CD4-positive, alpha-beta T cell treated with Interferon alpha-2 for 1 hour (primary cell): ENCODE results near the gene ADAM21.
"Not testable (repeated sequence)": the region's sequence is repeated elsewhere in the genome, so short reads cannot be mapped to it uniquely, and the experiment has no call there.

Experiments used
- DNase-seq, 2 donors: peaks; one replicate each; pipeline ENCODE4 v3.0.0-alpha.2; 2020 to 2022

Gene ADAM21

DNA sequence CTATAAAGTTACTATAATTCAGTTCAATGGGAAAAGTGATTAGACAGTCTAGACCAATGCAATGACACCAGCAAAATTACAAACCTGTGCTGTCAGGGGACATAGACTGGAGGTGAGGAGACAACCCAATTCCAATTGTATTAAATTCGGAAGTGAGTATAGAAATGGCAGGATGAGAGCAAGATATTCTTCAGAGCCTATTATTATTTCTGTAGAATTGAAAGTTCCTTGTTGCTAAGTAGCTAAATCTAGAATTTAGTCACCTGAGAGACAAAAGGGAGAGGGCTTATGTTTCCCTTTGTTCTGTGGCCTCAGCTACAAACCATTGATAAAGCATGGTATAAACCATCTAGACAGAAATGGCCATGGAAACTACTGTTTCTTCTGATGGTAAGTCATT, at the start of gene ADAM21:
Gene ADAM21, plus strand, starts transcription at position 301 of the 400 bp plus-strand sequence. CDS start 5,326 bp downstream, outside the sequence.
- no peak for DNase-seq

DNA sequence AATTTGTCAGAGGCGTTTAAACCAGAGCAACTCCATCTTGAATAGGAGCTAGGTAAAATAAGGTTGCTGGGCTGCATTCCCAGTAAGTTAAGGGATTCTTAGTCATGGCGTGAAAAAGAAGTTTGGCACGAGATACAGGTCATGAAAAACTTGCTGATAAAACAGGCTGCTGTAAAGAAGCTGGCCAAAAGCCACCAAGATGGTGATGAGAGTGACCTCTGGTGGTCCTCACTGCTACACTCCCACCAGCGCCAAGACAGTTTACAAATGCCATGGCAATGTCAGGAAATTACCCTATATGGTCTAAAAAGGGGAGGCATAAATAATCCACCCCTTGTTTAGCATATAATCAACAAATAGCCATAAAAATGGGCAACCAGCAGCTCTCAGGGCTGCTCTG, 48.6 kb upstream of the ADAM21 start:
- DNase-seq = not testable (repeated sequence)

DNA sequence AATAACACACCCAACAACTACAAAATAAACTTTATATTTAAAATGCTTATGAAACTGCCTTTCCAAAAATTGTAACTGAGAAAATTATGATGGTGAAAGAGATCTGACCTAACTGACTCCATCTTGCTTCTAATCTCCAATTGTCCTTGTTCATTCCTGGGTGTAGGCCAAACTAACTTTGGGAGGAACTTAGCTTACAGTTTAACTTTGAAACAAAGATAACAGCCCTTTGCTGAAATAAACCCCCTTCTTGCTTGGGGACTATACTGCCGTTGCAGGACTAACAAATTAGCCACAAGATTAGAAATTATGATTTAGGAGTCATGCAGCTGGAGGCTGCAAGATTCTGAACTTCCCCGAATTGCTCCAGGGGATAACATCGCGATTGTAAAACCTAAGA, 45.8 kb upstream of the ADAM21 start:
- not testable (repeated sequence) for DNase-seq

- no peak for DNase-seq
Measured at GRCh38 chr14:70407621-70408020, 44.4 kb upstream of the ADAM21 start.

DNA sequence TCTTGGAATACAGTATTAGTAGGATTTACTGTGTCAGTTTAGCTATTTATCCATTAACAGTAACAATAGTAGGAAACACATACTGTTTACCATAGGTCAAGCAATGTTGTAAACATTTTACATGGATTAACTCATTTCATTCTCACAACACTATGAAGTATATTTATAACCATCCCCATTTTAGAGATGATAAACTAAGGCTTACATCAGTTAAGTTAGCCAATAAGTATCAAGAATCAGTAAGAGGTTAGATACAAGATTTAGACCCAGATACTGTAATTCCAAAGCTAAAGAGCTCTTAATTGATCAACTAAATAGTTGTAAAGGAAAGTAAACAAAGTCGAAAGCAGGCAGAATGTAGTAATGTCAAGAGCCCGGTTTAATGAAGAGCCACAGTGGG, 36.2 kb upstream of the ADAM21 start:
- no peak for DNase-seq

DNA sequence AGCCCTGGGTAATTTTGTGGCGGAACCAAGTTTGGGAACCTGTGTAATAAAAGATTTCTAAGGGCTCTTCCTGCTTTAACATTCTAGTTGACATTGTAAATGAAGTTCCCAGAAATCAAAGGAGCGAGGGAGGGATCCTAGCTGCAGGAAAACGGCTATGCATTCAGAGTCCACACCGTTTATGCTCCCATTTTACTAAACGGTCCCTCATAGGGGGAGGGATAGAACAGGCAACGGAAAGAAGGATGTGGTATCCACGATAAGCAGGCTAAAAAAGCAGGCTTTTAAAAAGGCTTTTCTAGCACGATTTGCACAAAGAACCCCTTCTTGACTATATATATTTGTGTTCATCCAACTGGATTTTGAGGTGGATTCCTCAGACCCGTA, 35.6 kb upstream of the ADAM21 start:
- no peak for DNase-seq

DNA sequence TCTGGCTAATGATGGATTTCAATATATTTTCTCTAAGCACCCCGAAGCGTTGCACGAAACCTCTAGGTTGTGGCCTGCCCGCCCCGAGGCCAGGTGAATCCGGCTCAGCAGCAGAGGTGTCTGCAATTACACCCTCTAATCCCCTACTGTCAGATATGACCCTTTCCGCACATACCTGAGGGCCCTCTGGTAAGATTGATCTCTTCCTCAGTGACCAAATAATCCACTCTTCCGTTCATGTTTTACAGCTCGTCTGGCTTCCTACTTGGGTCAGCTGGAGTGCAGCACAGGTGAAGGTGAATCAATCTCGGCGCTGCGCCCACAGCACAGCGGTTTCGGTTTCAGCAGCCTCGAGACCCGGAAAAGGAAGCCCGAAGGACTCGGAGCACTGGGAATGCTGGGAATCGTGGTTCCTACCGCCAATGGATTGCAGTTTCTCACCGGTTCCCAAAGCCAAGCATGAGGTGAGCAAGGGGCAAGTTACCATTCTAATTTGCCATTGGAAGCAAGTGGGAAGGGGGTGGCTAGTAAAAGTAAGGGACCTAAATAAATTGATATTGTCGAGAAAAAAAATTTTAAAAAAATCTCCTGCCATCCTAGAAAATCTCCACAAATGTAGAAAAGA, 35.1 kb upstream of the ADAM21 start, which contains the start of gene SYNJ2BP:
Gene SYNJ2BP, minus strand, starts transcription at position 366 of the 625 bp plus-strand sequence. Its CDS starts 127 bp downstream, at position 239.
- peak; percentile 25 to 60 for DNase-seq

DNA sequence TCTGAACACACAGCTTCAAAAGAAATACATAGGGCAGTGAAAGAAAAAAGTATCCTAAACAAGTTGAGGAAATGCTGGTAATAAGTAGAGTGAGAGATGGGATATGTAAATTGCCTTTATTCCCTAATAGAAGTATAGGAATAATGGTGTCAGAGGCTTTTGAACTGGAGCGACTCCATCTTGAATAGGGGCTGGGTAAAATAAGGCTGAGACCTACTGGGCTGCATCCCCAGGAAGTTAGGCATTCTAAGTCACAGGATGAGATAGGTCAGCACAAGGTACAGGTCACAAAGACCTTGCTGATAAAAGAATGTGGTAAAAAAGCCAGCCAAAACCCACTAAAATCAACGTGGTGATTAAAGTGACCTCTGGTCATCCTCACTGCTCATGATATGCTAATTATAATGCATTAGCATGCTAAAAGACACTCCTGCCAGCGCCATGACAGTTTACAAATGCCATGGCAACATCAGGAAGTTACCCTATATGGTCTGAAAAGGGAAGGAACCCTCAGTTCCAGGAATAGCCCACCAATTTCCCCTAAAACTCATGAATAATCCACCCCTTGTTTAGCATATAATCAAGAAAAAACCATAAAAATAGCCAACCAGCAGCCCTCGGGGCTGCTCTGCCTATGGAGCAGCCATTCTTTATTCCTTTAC, 32.6 kb upstream of the ADAM21 start:
- not testable (repeated sequence) for DNase-seq

DNA sequence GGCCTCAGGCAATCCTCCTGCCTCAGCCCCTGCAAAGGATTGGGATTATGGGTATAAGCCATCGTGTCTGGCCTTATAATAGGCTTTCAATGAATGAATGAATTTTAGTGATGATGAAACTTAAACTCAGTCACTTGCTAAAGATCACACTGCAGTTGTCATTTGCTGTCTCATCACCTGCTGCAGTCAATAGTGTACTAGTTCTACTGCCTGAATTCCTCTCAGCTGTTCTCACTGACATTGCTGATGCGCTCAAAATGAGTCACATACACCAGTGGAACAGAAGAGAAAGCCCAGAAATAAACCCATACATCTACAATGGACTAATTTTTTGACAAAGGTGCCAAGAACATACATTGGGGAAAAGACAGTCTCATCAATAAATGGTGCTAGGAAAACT, 29.4 kb upstream of the ADAM21 start:
- no peak for DNase-seq

DNA sequence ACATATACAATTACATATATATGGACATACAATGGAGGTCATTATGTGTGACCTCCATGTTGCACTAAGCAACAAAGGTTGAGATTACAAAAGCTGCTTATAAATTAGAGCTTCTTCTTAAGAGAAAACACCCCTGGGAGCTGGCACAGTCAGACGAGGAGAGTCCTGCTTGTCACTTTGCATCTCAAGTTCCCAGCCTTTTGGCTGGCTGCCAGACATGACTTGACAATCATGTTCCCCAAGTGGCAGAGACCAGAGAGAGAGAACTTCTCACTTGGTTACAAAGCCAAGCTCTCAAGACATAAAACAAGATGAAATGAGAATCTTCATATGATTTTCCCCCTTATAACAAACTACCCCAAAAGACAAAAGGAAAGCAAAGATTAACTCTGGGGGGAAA, 26.6 kb upstream of the ADAM21 start:
- DNase-seq = no peak

GRCh38 chr14:70426555-70426954, 25.4 kb upstream of the ADAM21 start:
- not testable (repeated sequence) for DNase-seq

DNA sequence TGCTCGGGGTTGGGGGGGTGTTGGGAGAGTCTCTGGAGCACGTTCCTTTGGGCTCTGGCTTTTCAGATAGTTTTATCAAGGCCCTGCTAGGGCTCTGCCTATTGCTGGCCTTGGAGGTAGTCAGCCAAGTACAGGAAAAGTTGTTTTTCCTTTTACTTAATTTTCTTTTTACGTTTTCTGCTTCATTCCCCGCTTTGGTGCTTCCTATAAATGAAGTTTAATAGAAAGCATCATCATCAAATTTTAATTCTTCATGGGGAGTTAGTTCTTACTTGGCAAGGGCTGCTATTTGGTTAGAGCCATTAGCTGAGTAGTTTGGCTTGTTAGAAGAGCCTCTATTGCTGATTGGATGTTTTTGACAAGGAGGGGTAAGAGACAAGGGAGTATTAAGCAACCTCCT, 15.1 kb upstream of the ADAM21 start:
- no peak for DNase-seq

DNA sequence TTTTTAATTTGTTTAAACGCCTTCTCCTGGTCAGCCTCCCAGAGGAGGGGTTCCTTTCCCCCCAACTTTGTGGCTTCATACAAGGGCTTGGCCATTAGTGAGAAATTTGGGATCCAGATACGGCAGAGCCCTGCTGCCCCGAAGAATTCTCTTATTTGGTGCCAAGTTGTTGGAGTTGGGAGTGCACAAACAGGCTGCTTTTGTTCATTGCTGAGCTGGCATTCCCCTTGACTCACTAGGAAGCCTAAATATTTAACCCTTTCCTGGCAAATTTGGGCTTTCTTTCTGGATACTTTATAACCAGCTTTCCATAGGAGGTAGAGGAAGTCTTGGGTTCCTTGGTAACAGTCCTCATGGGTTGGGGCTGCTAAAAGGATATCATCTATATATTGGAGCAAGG, 10.3 kb upstream of the ADAM21 start:
- DNase-seq = no peak

DNA sequence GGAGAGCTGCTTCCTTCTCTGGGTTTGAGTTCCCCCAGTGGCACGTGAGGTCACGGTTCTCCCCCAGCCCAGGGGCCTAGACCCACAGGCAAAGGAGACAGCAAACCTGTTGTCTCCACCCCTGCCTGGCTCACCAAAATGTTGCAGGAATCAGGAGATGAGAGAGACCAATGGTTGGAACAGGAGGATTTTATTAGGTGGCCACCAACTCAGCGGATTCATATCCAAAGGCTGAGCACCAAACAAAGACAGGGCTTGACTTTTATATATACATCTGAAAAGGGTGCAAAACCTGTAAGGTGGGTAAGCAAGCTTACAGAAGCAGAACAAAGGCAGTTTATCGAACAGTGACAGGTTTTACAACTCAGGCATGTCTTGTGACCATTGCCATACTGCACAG, 9.2 kb upstream of the ADAM21 start:
- DNase-seq = no peak

GRCh38 chr14:70448633-70449340, 3.2 kb upstream of the ADAM21 start:
- no peak for DNase-seq

GRCh38 chr14:70454731-70455130, 2.8 kb downstream of the ADAM21 start:
- DNase-seq = no peak

DNA sequence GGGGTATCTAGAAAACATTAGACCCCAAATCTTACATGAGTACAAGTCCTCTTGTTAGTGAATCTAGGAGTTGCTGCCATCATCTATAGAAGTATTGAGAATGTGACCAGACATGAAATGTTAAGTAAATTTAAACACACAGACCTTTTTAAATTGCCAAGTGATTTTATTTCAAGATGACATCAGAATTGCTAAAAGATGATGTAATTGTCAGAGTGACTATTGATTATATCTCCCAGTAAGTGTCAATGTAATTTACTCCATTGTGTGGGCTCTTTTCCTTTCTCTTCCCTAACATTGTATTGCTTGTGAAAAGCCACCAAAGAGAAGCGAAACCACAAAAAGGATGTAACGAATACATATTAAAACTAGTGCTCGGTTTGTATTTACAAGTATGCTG, 16.8 kb downstream of the ADAM21 start:
- DNase-seq = no peak

DNA sequence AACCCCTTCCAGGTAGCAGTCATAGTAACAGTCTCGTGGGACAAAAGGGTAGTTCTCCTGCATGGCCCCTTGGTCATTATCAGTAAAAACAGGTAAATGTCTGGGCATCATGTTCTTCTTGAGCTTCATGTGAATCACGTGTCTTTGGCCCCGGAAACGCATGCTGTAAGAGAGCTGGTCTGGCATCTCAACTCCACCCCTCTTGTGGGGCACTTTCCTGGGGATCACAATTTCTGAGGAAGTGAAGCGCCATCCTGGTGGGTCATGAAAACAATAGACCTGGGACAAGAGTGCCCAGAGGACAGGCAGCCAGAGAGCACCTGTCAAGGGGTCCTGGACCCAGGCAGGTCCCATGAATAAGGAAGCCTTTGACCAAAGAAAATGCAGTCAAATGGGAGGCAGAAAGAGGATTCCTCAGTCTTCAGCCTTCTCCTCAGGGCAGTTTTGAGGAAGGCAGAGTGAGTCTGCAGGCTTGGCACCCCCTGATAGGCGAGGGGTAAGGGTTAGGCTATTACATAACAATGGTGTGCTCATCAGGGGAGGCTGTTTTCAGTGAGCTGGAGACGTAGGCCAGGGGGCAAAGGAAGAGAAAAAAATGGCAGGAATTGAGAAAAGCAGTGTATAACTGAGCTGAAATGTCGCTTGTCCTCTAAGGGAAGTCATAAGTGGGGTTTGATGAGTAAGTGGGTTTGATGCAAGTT, 19.0 kb downstream of the ADAM21 start:
- DNase-seq = not testable (repeated sequence)

GRCh38 chr14:70472253-70473159, 20.5 kb downstream of the ADAM21 start:
- DNase-seq = no peak

- DNase-seq = no peak
Measured at GRCh38 chr14:70473825-70474224, 21.9 kb downstream of the ADAM21 start.

GRCh38 chr14:70475459-70475858, 23.5 kb downstream of the ADAM21 start:
- DNase-seq = not testable (repeated sequence)
